GM18909 (cell line): ENCODE measurements around the gene HS6ST2.

ENCODE experiments used
- ATAC-seq: cut with Tn5 transposase; IDR thresholded peaks from one replicate; pipeline ENCODE4 v1.9.1; 2021; ENCODE audit warnings: mild to moderate bottlenecking; ENCODE audit not compliant: unreplicated experiment, poor library complexity

Gene HS6ST2

DNA sequence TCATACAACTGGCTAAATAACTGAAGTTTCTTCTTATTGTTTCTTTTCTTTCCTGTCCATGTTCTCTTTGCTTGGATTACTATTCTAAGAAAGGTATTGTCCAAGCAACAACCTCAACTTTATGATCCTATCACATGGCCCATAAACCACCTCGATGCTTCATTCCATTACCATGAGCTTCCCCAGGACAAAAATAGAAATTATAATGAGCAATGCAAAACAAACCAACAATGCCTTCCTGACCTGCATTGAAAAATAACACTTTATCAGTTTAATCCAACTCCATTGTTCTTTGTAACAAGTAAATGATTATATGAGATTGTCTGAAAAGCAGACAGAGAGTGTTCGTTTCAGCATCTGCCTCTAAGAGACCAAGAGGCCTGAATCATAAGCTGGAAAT lies 148.8 kb downstream of the HS6ST2 start:
- ATAC-seq = no peak

DNA sequence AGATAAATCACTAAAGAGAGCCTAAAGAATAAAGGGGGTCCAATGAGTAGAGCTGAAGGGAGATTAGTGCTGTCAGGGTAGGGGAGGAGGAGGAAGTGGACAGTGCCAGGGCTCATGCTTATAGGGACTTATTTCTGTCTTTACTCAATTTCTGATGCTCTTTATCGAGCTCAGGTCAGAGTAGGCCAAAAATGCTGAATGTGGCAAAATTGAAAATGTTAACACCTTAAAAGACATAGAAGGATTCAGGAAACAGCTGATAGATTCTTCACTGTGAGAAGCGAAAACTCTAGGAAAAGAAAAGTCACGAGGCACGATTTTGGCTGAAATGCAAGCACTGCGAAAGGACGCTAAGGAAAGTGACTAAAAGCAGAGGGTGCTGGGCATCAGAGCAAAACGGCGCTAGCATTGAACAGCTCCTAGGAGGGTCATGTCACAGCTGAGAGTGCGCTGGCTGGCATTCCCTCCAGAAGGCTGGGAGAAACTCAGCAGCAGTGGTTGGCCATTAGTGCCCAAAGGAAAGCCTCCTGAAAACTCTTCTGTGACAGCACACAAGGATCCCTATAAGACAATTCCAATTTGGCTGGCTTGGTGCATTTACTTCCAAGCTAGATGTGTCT lies 150.9 kb downstream of the HS6ST2 start:
- ATAC-seq = no peak

GRCh38 chrX:132802033-132802432 lies 156.4 kb downstream of the HS6ST2 start:
- no peak for ATAC-seq

DNA sequence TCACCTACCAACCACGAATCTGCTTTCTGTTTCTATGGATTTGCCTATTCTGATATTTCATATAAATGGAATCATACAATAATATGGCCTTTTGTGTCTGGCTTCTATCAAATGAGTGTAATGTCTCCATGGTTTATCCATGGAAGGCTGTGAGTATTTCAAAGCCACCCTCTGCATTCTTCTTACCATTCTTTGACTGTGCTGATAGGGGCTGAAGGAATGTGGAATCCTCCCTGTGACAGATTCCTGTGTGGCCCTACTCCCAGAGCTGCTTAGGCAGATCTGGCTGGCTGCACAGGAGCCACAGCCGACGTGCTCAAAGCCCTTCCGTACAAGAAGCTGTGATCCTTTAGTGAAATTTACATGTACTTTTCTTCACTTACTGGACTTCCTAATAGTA lies 163.2 kb downstream of the HS6ST2 start:
- ATAC-seq = no peak

DNA sequence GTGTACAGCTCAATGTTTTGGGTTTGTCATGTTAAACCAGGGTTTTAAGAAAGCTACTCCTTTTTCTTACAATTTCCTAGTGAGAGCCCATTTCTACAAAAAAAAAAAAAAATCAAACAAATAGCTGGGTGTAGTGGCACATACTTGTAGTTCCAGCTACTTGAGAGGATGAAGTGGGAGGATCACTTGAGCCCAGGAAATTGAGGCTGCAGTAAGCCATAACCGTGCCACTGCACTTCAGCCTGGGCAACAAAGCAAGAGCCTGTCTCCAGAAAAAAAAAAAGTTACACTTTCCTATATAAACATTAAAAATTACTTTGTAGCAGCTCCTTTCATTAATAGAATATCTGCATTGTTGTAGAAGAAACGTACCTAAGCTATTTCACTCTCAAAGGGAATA lies 166.7 kb downstream of the HS6ST2 start:
- ATAC-seq = no peak

GRCh38 chrX:132790329-132790728 lies 168.1 kb downstream of the HS6ST2 start:
- ATAC-seq = no peak

DNA sequence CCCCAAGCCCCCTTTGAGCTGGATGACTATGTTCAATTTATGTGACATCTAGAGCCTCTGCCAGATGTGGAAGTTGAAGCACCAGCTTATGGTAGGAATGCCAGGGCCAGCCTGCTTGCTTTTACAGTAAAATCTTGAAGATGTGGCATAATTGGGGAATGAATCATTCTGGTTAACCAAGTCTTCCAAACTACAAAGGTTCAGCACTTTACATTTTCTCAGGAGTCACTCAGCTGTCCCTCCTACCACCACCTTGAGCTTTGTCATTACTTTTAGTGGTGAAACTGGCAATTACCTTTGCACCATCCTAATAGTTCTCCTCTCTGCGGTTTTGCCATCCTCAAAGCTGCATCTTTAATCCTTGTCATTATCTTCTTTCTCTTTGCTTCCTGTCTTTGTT lies 172.2 kb downstream of the HS6ST2 start:
- no peak for ATAC-seq

DNA sequence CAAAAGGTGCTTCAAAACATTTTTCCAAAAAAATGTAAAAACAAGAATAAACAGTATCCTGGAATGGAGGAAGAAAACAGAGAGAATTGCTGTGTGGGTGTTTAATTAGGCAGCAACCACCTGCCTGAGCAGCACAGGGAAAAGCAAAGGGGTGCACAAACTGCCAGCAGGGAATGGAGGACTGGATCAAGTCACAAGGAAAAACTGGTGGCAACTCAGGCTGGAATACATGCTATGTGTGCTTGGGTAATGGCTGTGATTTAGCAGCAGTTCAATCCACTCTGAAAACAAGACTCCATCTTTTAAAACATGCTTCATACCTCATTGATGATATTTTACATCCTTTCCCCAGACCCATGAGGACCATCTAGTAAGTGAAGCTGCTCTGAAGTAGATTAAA lies 179.5 kb downstream of the HS6ST2 start:
- no peak for ATAC-seq

DNA sequence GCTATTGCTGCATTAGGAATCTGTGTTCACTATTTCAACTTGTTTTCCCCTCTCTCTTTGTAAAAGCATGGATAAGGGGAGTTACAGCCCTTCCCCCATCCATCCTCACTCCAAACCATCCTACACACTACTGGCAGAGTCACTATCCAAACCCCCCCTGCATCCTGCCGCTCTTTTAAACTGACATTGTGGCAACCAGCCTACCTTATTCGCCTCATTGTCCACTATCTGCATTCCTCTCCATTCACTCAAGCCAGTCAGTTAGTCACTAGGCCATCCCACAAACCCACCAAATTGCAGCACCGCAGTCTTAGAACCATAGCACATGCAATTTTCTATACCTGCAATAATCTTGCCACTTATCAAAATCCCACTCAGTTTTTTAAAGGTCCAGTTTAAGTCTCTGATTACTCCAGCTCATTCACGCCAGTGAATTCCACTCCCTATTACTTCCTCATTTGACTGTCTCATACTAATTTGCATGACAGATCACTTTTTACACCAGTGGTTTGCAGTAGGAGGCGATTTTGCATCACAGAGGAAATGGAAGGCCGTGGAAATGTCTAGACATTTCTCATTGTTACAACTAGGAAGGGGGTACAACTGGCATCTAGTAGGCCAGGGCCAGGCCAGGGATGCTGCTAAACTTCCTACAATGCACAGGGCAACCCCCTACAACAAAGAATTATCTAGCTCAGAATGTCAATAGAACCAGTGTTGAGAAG lies 181.8 kb downstream of the HS6ST2 start:
- peak; percentile 45 for ATAC-seq

- no peak for ATAC-seq
Observed at GRCh38 chrX:132775263-132775823, 183.1 kb downstream of the HS6ST2 start.

DNA sequence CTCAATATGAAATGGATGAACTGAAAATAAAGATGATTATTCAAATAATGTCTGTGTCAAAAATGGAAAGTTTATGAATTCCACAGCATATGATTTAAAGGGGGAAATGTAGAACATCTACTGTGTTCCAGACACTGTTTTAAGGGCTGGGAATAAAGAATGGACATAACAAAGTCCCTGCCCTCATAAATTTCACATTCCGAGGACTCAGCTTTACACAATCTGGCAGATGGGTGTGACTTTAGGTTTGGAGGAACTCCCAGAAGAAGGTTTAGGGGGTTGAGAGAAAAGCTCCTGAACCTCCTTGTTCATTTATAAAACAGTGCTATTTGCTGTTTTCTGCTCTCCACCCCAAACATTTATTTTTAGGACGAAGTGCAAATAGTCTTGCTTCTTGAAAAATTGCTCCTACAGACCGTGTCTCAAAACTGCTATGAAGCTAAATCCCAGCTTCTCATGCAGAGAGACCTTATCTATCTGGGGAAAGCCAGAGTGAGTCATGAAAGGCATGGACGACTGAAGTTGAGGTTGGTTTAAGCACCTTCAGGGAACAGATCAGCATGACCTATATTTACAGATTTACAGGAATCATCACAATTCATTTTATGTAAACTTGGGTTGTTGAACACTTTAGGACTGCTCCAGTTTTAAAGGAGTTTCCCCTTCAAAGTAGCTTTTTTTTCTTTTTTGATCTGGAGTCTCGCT lies 184.3 kb downstream of the HS6ST2 start:
- no peak for ATAC-seq

GRCh38 chrX:132769609-132770008 lies 188.8 kb downstream of the HS6ST2 start:
- no peak for ATAC-seq

GRCh38 chrX:132766452-132766851 lies 192.0 kb downstream of the HS6ST2 start:
- ATAC-seq = no peak

DNA sequence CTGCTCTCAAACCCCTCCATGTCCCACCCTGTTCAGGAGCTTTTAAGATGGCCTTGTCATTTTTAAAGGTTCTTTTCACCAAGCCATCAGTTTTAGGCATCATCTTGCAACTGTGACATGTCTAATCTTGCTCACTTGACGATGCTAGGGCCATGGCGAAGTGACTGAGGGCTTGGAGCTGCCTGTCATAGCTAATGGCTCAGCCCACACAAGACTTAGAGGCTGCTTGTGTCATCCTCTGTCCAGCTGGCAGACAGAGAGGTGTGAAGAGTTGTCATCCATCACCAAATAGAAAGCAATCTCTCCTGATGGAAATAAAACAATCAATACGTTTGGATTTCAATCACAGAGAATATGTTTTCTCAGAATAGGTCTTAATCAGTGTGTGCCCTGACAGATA lies 194.9 kb downstream of the HS6ST2 start:
- no peak for ATAC-seq

DNA sequence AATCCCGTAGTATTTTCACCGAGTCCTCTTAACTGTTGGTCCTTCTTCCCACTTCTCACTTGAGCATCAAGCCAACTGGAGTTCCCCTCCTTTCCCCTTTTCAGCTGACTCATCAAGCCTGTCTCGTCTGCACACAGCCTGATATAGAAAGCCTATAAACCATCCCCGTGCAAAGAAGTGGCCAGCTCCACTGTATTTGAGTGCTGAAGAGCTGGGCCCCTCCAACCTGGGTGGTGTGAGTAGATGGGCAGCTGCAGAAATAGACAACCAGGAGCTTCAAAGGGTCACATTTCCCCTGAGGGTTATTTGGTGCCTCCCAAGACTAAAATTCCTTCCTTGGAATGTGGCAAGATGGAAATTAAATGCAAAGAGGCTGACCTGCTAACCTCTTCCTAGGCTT lies 199.7 kb downstream of the HS6ST2 start:
- no peak for ATAC-seq

GRCh38 chrX:132757066-132757623 lies 201.3 kb downstream of the HS6ST2 start:
- ATAC-seq = no peak

DNA sequence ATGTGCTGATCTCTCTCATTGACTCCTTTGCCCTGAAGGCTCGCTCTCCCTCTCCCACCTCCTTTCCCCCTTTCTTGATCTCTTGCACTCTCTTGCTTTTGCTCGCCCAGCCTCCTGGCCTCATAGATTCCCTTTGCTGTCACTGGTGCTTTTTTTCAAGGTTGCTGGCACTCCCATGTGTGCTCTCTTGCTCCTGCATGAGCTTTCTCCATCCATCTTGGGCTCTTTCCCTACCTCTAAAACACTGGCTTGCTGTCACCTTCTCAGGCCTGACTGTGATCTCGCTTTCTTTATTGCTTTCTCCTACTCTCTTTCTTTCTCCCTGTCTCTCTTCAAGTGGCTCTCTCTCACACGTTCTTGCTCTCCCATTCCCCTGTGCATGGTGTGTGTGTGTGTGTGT lies 202.0 kb downstream of the HS6ST2 start:
- ATAC-seq = no peak

GRCh38 chrX:132751063-132751690 lies 207.3 kb downstream of the HS6ST2 start:
- no peak for ATAC-seq

DNA sequence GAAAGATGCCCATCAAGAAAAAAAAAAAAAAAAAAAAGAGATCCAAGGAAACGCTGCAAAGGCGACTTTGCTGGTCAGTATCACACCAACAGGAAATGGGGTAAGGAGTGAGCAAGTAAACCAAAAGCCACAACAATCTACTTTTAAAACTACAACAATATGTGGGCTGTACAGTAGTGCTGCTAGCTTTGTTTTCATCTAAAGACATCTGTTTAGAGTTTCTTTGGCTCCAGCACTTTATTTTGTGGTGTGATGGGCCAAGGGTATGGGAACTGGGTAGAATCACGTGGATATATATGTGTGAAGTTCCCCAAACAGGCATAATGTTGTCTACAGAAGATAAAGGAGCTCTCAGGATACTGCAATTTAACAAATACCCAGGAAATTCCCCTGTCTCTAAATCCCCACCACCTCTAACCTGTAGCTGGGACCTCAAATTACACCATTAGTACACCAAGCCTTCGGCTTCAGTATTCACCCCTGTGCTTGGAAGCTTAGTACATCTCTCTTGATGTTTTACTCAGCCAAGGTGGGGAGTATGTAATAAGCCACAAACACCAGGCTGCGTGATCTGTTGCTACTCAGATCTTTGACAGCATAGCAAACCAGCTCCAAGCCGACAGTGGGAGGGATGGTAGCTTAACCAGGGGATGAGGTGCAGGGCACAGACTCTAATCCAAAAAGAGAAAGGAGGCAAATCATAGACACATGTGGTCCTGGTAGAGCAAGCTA lies 207.9 kb downstream of the HS6ST2 start:
- no peak for ATAC-seq

DNA sequence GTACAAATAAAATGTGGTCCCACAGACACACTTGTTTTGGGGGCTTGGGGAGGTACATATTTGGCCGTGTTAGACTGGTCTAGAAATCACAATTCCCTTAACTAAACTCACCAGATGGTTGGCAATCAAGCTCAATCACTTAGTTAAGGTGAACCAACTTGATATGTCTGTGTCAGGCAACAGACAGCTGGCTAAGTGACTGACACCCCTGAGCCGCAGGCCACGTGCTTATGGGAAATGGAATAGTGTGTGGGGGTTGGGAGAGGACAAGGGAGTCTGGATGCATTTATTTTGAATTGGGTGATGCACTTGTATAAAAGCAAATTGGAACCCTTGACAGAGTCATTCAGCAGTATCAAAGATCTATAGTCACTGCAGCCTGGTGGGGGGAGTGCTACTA lies 209.0 kb downstream of the HS6ST2 start:
- no peak for ATAC-seq
